ENCODE measurements around the gene TNKS1BP1. TPM values are rescaled to one million over a fixed set of nuclear protein-coding genes. Genes with fewer than 3 reads are reported as not detected.

TNKS1BP1 gene
- total RNA-seq, 1 donor from 2014 or later = 189 TPM

GRCh38 chr11:57353036-57353435 is 28.3 kb upstream of the TNKS1BP1 start:
- no peak overlapping the region for H3K27ac ChIP-seq
- no peaks in the 10 kb centered on the region for H3K27me3 ChIP-seq
- H3K4me1 ChIP-seq = peaks cover 9% of the 10 kb centered on the region
- H3K36me3 ChIP-seq = no peaks in the 10 kb centered on the region
- H3K9me3 ChIP-seq = no peaks in the 10 kb centered on the region
- no peak for DNase-seq
- no peak for TF ChIP-seq CTCF (IDR thresholded peaks at IDR 0.05)
- H3K4me3 ChIP-seq = no peak overlapping the region
- intact Hi-C loops (cut with DNase I) = no loop called here
- no peak for ATAC-seq

- no peaks in the 10 kb centered on the region for H3K36me3 ChIP-seq
- no peaks in the 10 kb centered on the region for H3K4me1 ChIP-seq
- no peaks in the 10 kb centered on the region for H3K9me3 ChIP-seq
- H3K27ac ChIP-seq = no peak overlapping the region
- intact Hi-C loops (cut with DNase I) = no loop called here
- DNase-seq = peak; percentile 85
- peak; percentile 73 for ATAC-seq
- H3K4me3 ChIP-seq = no peak overlapping the region
- peak; percentile 94 for TF ChIP-seq CTCF (IDR thresholded peaks at IDR 0.05)
- no peaks in the 10 kb centered on the region for H3K27me3 ChIP-seq
These were observed 24.9 kb upstream of the TNKS1BP1 start for GRCh38 chr11:57349491-57350274.

- H3K4me1 ChIP-seq = no peaks in the 10 kb centered on the region
- H3K27ac ChIP-seq = no peak overlapping the region
- intact Hi-C loops (cut with DNase I) = no loop called here
- no peaks in the 10 kb centered on the region for H3K36me3 ChIP-seq
- no peak for DNase-seq
- no peaks in the 10 kb centered on the region for H3K9me3 ChIP-seq
- no peak overlapping the region for H3K4me3 ChIP-seq
- no peak for TF ChIP-seq CTCF (IDR thresholded peaks at IDR 0.05)
- no peaks in the 10 kb centered on the region for H3K27me3 ChIP-seq
- ATAC-seq = no peak
These were observed 24.0 kb upstream of the TNKS1BP1 start for GRCh38 chr11:57348636-57349313.

GRCh38 chr11:57348052-57348451 is 23.3 kb upstream of the TNKS1BP1 start:
- intact Hi-C loops (cut with DNase I) = no loop called here
- no peak for TF ChIP-seq CTCF (IDR thresholded peaks at IDR 0.05)
- no peak for ATAC-seq
- Histone ChIP-seq H3K4me1 (no peaks in the 10 kb centered on the region), H3K36me3 (no peaks in the 10 kb centered on the region), H3K27ac (no peak overlapping the region), H3K27me3 (no peaks in the 10 kb centered on the region), H3K9me3 (no peaks in the 10 kb centered on the region), H3K4me3 (no peak overlapping the region)
- DNase-seq = no peak

GRCh38 chr11:57347336-57347735 is 22.6 kb upstream of the TNKS1BP1 start:
- Histone ChIP-seq H3K4me3 (no peak overlapping the region), H3K27ac (no peak overlapping the region), H3K27me3 (no peaks in the 10 kb centered on the region), H3K36me3 (no peaks in the 10 kb centered on the region), H3K4me1 (no peaks in the 10 kb centered on the region), H3K9me3 (no peaks in the 10 kb centered on the region)
- DNase-seq (no peak), ATAC-seq (no peak)
- intact Hi-C loops (cut with DNase I) = no loop called here
- TF ChIP-seq CTCF (IDR thresholded peaks at IDR 0.05) = no peak

Measured in upper lobe of right lung (tissue), 1 donor.